Nephron progenitor cell (in vitro differentiated cells): Measurements from ENCODE around the gene CASP10.

ENCODE experiments used
- DNase-seq: peaks from one replicate; pipeline ENCODE4 v3.0.0; 2021
- H3K27ac Mint-ChIP-seq: 2 replicates; pipeline ENCODE4 v1.8.0; 2021; ENCODE audit warnings: mild to moderate bottlenecking, moderate library complexity, mixed read lengths
- H3K27me3 Mint-ChIP-seq: 2 replicates; pipeline ENCODE4 v1.8.0; 2021; ENCODE audit warnings: mild to moderate bottlenecking, low read depth, mixed read lengths; ENCODE audit not compliant: poor library complexity
- H3K36me3 Mint-ChIP-seq: 2 replicates; pipeline ENCODE4 v1.8.0; 2021; ENCODE audit warnings: low read depth, mixed read lengths
- H3K4me1 Mint-ChIP-seq: 2 replicates; pipeline ENCODE4 v1.8.0; 2021; ENCODE audit warnings: mixed read lengths
- H3K4me3 Mint-ChIP-seq: 2 replicates; pipeline ENCODE4 v1.8.0; 2021; ENCODE audit warnings: mild to moderate bottlenecking, moderate library complexity, mixed read lengths
- H3K9me3 Mint-ChIP-seq: 2 replicates; pipeline ENCODE4 v1.8.0; 2021; ENCODE audit warnings: mild to moderate bottlenecking, moderate library complexity, mixed read lengths
- TF ChIP-seq, protein P1 (sequence below): fragments of 200-600 bp; sonication (generic); IDR thresholded peaks from 2 replicates; pipeline ENCODE4 v1.5.0; 2021; ENCODE audit warnings: antibody characterized with exemption

Gene CASP10

DNA sequence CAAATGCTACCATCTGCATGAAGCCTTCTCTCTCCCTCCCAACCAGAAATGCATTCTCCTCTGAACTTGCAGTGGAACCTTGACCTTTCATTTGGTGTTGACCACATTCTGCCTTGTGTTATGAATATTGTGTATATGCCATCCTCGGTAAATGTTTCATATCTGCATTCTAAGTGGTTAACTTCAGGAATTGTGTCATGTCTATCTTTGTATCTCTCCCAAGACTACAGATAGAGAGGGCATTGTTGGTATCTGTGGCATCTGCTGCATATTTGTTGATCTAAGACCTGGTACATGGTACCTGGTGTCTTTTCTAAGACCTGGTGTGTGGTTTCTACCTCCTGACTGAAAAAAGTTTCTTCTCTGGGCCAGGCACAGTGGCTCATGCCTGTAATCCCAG lies 34.0 kb downstream of the CASP10 start:
- no peaks in the 10 kb centered on the region for H3K9me3 Mint-ChIP-seq
- H3K27ac Mint-ChIP-seq = no peak overlapping the region
- H3K27me3 Mint-ChIP-seq = peaks cover 2% of the 10 kb centered on the region
- TF ChIP-seq, protein P1, sequence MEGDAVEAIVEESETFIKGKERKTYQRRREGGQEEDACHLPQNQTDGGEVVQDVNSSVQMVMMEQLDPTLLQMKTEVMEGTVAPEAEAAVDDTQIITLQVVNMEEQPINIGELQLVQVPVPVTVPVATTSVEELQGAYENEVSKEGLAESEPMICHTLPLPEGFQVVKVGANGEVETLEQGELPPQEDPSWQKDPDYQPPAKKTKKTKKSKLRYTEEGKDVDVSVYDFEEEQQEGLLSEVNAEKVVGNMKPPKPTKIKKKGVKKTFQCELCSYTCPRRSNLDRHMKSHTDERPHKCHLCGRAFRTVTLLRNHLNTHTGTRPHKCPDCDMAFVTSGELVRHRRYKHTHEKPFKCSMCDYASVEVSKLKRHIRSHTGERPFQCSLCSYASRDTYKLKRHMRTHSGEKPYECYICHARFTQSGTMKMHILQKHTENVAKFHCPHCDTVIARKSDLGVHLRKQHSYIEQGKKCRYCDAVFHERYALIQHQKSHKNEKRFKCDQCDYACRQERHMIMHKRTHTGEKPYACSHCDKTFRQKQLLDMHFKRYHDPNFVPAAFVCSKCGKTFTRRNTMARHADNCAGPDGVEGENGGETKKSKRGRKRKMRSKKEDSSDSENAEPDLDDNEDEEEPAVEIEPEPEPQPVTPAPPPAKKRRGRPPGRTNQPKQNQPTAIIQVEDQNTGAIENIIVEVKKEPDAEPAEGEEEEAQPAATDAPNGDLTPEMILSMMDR = no peak
- DNase-seq = no peak
- no peaks in the 10 kb centered on the region for H3K4me1 Mint-ChIP-seq
- no peak overlapping the region for H3K4me3 Mint-ChIP-seq
- H3K36me3 Mint-ChIP-seq = no peaks in the 10 kb centered on the region

DNA sequence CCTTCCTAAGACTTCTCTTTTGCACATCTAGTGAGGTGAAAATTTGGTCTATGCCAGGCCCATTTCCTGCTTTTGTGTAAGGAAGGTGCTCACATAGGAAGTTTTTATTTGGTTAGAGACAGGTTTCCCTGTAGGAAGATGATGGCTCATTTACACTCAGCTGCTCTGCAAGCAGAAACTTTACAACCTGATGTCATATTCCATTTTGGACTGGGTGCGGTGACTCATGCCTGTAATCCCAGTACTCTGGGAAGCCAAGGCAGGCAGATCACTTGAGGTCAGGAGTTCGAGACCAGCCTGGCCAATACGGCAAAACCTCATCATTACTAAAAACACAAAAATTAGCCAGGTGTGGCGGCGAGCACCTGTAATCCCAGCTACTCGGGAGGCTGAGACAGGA lies 35.8 kb downstream of the CASP10 start:
- Mint-ChIP-seq H3K27me3 (peaks cover 2% of the 10 kb centered on the region), H3K4me1 (no peaks in the 10 kb centered on the region), H3K9me3 (no peaks in the 10 kb centered on the region), H3K36me3 (no peaks in the 10 kb centered on the region), H3K27ac (no peak overlapping the region), H3K4me3 (no peak overlapping the region)
- DNase-seq = no peak
- TF ChIP-seq, protein P1 = no peak

DNA sequence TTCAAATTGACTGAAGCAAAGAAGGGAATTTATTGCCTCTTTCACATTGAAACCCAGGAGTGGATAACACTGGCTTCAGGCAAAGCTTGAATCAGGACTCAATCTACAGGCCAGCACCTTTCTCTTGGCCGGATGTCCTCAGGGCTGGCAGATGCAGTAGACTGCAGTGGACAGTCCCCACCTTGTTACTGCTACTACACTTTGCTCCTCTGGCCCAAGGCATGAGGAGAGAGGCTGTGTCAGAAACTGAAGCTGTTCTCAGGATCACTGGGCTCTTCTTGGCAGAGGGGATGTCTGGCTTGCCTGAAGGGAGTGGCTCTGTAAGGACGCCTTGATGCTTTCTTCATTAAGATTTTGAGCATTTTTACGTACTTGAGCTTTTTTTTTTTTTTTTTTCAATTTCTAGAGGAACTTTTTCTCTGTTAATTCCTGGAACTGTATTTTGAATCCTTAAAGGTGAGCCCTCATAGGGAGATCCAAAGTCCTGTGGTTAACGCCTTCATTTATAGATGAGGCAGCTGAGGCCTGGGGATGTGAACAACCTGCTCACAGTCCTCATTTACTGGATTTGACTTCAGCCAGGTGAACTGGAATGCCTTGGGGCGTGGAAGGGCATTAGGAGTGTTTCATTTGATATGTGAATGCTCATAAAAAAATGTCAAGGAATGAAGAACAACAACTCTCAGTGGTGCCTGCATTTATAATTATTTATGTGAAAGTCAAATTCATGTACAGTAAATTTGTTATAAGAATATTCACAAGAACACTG lies 36.6 kb downstream of the CASP10 start:
- no peak overlapping the region for H3K27ac Mint-ChIP-seq
- no peaks in the 10 kb centered on the region for H3K36me3 Mint-ChIP-seq
- TF ChIP-seq, protein P1 = no peak
- no peak overlapping the region for H3K4me3 Mint-ChIP-seq
- H3K4me1 Mint-ChIP-seq = no peaks in the 10 kb centered on the region
- H3K9me3 Mint-ChIP-seq = no peaks in the 10 kb centered on the region
- peaks cover 2% of the 10 kb centered on the region for H3K27me3 Mint-ChIP-seq
- DNase-seq = no peak

DNA sequence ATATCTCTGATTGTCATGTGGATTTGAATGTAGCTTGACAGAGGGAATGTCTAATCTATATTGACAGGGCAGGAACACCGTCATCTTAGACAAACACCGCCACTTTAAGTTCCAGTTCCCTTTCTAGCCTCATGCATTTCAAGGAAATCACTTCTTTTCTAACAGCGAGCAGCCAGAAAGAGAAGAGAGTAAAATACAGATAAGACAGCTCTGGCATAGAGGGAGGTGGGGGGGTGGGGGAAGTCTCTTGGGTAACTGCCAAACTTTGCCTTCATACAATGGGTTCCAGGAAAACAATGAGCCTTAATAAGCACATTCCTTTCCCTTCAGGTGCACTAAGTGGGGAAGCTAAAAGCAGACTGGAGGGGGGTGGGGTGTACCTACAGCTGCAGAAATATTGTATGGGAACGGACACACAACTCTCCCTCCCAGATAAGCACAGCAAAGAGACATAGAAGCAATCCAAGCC lies 37.2 kb downstream of the CASP10 start:
- peaks cover 2% of the 10 kb centered on the region for H3K27me3 Mint-ChIP-seq
- no peaks in the 10 kb centered on the region for H3K36me3 Mint-ChIP-seq
- no peak for DNase-seq
- H3K27ac Mint-ChIP-seq = no peak overlapping the region
- no peaks in the 10 kb centered on the region for H3K9me3 Mint-ChIP-seq
- TF ChIP-seq, protein P1 = no peak
- no peak overlapping the region for H3K4me3 Mint-ChIP-seq
- no peaks in the 10 kb centered on the region for H3K4me1 Mint-ChIP-seq

DNA sequence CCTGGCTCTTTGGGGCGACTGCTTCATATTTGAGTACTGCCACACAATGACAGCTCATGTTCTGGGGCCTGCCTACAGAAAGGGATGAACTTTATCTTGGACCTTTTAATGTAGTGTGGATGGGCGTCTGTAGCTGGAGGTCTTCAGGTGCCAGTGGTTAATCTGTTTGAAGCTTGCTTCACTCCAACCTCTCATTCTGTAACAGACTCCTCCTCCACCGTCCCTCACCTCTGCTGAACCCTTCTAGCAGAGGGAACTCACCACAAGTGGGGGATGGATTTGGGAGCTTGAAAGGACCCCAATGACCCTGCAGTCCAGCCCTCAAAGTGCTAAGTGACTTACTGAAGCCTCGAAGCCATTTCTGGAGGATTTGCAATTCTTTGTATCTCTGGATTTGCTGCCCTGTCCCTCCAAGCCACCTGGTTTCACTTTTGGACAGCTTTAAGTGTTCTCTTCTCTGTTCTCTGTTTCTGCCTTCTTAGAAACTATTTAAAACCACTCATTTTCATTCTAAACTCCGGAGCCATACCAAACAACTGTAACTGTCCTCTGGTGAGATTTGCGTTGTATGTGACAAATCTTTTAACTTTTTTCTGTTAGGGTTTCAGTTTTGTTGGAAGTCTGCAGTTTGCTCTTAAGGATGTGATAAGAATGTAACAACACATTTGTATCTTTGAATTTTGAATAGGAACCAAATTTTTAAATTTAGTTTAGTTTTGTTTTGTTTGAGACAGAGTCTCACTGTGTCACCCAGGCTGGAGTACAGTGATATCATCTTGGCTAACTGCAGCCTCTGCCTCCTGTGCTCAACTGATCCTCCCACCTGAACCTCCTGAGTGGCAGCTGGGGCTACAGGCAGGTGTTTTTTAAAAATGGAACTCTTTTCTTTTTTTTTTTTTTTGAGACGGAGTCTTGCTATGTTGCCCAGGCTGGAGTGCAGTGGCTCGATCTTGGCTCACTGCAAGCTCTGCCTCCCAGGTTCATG lies 40.4 kb downstream of the CASP10 start:
- TF ChIP-seq, protein P1 = no peak
- H3K4me3 Mint-ChIP-seq = no peak overlapping the region
- no peak for DNase-seq
- no peaks in the 10 kb centered on the region for H3K36me3 Mint-ChIP-seq
- no peaks in the 10 kb centered on the region for H3K9me3 Mint-ChIP-seq
- no peak overlapping the region for H3K27ac Mint-ChIP-seq
- H3K4me1 Mint-ChIP-seq = no peaks in the 10 kb centered on the region
- peaks cover 12% of the 10 kb centered on the region for H3K27me3 Mint-ChIP-seq
